HG03558 (cell line): Measurements from ENCODE around the gene RHOH.
"Not testable (repeated sequence)": the region's sequence is repeated elsewhere in the genome, so short reads cannot be mapped to it uniquely, and the experiment has no call there.

Experiments
- ATAC-seq: cut with Tn5 transposase; IDR thresholded peaks from one replicate; pipeline ENCODE4 v1.9.1; 2021; ENCODE audit warnings: moderate number of reproducible peaks; ENCODE audit not compliant: unreplicated experiment; ENCODE audit errors: extremely low read depth

Gene RHOH

GRCh38 chr4:40285692-40286091 lies 88.9 kb downstream of the RHOH start:
- no peak for ATAC-seq

- ATAC-seq, result no peak
Observed at GRCh38 chr4:40288566-40288965, 91.7 kb downstream of the RHOH start.

- ATAC-seq, result no peak
Observed at GRCh38 chr4:40289366-40290188, 92.7 kb downstream of the RHOH start.

GRCh38 chr4:40290611-40291186 lies 93.9 kb downstream of the RHOH start:
- not testable (repeated sequence) for ATAC-seq

GRCh38 chr4:40292313-40292759 lies 95.5 kb downstream of the RHOH start:
- ATAC-seq, result no peak

- ATAC-seq, result no peak
Observed at GRCh38 chr4:40294339-40294738, 97.5 kb downstream of the RHOH start.

- ATAC-seq, result not testable (repeated sequence)
Observed at GRCh38 chr4:40295030-40295429, 98.2 kb downstream of the RHOH start.

- no peak for ATAC-seq
Observed at GRCh38 chr4:40295572-40295971, 98.7 kb downstream of the RHOH start.
